Middle frontal gyrus (tissue), 1 donor: ENCODE measurements around the gene DGCR2.

Experiments used
- DNase-seq: peaks from one replicate; pipeline ENCODE4 v3.0.0-alpha.2; 2015; ENCODE audit warnings: low spot score; ENCODE audit errors: extremely low spot score

The DGCR2 gene

GRCh38 chr22:19146215-19146968, 24.2 kb upstream of the DGCR2 start:
- no peak for DNase-seq

- no peak for DNase-seq
Measured at GRCh38 chr22:19143967-19144400, 21.8 kb upstream of the DGCR2 start.

DNA sequence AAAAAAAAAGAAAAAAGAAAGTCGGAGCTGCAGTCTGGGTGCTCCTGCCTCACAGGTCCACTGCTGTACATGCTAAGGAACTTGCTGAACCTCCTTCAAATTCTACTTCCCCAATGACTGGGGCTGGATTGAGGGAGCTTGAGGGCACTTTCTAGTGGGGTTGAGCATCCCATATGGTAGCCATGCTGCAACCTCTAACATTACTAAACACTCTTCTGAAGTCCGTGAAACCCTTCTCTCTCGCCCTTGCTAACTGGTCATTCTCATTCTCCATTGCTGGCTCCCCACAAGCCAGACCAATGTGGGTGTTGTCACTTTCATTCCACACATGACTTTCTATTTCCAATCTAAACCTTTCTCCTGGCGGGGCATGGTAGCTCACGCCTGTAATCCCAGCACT, 21.0 kb upstream of the DGCR2 start:
- no peak for DNase-seq

DNA sequence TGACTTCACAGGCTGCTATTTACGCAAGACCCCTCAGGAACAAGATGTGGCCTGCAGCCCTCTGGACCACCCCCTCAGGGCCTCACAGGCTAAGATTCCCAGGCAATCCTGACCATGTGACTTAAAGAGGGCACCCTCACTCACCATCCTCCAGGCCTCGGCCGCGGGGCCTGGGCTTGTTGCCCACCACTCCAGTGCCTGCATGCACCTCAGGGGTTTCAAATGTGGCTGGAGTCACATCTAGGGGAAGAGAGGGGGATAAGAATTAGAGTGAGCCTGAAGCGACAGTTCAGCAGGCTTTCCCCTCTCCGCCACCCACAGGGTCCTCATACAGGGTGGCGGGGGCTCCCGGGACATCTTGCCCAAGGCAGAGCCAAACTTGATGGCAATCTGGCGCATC, 20.2 kb upstream of the DGCR2 start:
- no peak for DNase-seq

DNA sequence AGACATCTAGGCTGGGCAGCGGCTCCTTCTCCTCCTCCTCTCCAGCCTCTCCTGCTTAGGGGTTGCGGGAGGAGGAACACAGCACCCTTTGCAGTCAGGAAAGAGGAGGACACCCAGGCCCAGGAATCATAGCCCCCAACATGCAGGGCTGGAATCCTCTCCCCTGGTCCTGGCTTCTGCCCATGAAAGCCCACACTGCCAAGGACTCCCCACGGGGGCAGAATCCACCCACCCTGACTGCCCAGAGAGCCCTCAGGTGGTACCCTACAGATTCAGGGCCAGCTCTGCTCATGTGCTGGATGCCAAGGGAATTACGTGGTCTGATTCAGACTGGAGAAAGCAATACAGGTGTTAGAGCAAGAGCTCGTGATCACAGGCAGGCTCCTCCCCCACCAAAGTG, 17.8 kb upstream of the DGCR2 start:
- DNase-seq = no peak

DNA sequence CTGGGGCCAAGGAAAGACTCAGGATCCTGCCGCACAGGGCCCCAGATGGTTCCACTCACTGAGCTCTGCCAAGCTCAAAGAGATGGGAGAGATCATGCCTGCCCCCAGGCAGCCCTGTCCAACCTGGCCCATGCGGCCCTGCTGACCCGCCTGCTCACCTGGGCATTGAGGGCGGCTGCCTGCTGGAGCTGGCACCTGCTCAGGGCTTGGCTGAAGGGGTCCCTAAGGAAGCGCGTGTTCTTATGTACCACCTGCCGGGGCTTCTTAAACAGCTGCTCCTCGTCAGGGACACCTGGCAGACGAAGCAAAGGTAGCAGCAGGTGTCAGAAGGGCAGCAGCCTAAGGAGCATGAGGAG, 16.8 kb upstream of the DGCR2 start:
- DNase-seq = no peak

DNA sequence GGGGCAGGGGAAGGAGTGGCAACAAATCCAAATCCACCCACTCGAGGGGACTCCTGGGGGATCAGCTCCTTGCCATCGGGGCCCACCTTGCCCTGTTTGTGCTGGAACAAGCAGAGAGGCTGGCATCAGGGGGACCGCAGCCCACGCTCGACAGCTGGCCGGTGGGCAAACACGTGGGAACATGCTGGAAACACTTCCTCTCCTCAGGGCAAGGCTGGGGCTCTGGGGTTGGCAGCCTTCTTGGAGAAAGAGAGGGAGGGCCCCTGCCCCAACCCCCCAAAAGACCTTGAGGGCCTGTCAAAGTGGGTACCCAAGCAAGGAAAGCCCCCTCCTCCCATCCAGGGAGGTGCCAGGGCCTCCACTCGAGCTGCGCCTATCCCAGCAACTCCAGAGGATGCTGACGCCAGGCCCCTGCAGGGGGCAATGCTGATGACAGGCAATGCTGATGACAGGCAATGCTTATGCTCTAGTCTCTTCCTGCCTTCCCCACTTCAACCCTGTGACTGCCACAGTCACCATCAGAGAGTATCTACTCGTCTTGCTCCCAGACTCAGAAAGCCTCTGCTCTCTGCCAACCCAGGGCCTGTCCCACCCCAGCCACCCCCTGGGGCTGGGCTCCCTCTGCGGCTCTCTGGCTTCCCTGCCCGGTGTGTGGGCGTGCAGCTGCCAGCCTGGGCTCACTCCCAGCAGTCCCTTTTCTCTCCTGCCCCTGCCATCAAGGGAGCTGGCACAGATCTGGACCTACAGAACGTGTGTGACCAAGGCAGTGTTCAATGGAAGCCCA, 16.2 kb upstream of the DGCR2 start:
- DNase-seq = no peak

DNA sequence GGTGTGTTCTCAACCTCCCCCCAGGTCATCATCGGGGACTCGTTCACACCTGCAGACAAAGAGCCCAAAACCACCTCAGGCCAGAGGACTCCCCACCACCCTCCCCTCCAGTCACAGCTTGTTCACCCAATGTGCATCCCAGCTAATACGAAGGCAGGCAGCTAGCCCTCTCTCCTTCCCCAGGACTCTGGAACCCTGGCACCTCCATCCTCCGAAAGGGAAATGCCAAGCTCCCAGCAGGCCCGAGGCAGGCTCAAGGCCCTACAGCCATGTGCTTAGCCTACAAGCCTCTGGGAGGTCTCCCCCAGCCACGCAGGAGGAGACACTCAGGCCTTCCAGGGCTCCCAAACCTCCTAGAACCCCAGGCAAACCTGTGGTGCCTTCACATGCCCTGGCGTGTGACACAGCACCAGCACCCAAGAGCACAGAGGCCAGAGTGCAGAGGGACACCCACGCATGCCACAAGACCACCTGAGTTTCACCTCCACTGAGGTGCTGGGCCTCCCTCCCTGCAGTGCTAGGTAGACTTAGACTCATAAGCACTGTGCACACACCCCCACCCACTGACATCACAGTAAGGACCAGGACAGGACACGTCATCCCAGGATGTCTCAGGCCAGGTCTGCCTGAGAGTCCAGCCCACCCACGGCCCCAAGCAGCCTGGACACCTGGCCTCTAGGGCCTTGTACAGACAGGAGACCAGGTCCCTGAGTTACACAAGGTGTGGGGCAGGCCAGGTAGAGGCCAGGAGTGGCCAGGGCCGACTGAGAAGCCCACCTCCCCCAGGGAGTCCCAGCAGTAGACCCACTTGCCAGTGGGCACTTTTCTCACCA, 15.4 kb upstream of the DGCR2 start:
- DNase-seq = no peak

GRCh38 chr22:19136915-19137314, 14.7 kb upstream of the DGCR2 start:
- DNase-seq = no peak

DNA sequence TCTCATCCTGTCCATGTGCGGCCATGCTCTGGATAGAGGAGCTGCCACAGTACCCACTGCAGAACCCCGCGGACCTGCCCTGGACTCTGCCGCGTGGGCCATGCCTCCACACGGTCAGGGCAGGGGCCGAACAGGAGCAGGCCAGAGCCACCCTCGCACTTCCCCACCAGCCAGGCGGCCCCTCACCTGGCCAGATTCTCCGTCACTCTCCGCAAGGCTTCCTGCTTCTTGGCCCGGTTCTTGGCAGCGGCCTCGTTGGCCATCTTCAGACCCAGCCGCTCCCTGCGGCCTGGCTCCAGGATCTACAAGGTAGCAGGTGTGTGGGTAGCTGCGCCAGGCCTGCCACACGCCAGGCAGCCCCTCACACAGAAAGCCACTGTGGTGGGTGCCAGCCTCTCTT, 12.7 kb upstream of the DGCR2 start:
- no peak for DNase-seq

DNA sequence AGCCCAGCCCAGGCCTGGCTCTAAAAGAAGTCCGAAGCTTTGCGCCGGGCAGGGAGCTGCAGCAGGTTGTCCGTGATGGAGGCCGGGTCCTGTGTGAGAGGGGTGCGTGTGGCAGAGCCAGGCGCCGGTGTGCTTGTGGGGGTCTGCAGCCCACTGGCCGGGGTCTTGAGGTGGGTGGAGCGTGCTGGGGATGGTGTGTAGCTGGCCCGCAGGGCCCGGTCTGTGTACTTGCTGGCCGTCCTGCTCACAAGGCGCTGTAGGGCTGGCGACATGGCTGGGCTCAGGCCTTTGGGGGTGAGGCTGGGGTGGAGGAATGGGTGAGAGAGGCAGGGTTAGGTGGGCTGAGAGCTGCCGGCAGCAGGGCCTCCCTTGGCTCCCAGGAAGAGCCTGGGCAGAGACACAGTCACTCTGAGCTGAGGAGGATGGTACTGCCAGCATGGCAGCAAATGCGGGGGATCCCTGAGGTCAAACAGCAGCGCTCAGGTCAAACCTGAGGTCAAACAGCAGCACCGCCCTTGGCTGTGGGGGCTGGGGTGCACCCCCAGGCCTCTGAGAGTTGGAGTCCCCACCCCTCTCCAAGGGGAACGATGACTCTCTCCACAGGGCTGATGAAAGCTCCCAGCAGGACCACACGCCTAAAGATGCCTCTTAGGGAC, 12.1 kb upstream of the DGCR2 start:
- no peak for DNase-seq

DNA sequence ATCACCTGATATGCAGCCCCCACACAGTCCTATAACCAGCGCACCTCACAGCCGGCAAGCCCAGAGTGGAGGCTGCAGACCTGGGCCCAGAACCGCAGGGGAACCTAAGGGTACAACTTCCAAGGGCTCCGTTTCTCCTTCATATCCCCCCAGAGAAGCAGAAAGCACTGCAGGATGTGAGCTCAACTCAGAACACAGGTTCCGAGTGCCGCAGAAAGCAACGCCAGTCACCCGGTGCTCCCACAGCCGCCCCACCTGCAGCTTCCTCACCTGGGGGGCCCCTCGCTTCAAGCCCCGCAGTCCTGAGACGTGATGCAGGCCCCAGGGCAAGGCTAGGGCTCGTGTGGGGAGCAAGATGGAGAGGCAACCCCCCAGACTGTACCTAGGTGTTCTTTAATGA, 11.3 kb upstream of the DGCR2 start:
- DNase-seq = no peak

- DNase-seq = no peak
Measured at GRCh38 chr22:19132693-19133400, 10.6 kb upstream of the DGCR2 start.

DNA sequence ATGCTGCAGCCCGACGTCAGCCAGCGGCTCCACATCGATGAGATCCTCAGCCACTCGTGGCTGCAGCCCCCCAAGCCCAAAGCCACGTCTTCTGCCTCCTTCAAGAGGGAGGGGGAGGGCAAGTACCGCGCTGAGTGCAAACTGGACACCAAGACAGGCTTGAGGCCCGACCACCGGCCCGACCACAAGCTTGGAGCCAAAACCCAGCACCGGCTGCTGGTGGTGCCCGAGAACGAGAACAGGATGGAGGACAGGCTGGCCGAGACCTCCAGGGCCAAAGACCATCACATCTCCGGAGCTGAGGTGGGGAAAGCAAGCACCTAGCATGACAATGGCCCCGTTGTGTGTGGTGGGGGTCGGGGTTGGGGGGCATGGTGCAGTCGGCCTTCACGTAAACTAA, 9.9 kb upstream of the DGCR2 start:
- no peak for DNase-seq

DNA sequence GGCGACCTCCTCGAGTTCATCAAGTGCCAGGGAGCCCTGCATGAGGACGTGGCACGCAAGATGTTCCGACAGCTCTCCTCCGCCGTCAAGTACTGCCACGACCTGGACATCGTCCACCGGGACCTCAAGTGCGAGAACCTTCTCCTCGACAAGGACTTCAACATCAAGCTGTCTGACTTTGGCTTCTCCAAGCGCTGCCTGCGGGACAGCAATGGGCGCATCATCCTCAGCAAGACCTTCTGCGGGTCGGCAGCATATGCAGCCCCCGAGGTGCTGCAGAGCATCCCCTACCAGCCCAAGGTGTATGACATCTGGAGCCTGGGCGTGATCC, 9.4 kb upstream of the DGCR2 start:
- DNase-seq = no peak

DNA sequence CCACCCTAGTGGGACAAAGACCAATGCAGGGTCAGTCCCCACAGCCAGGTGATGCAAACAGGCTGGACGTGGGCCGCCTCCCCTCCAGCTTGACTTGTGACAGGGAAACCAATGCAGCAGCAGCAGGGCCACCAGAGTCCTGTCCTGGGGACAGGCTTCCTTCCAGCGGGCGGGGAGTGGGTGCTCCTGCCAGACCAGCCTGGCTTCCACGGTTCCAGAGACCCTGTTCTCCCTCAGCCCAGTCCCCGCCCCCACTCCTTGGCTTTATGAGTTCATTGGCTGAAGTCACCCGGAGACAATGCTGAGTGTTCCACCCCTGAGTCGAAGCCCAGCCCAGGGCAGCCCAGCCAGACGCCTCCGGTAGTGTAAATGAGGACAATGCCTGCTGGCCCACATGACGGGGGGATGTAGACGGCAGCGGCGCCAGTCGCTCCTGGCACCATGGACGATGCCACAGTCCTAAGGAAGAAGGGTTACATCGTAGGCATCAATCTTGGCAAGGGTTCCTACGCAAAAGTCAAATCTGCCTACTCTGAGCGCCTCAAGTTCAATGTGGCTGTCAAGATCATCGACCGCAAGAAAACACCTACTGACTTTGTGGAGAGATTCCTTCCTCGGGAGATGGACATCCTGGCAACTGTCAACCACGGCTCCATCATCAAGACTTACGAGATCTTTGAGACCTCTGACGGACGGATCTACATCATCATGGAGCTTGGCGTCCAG, 8.9 kb upstream of the DGCR2 start, which contains the start of gene TSSK2:
Gene TSSK2 (plus strand): TSS at position 350 of the 726 bp plus-strand sequence. CDS start 92 bp downstream, at position 442.
- no peak for DNase-seq

DNA sequence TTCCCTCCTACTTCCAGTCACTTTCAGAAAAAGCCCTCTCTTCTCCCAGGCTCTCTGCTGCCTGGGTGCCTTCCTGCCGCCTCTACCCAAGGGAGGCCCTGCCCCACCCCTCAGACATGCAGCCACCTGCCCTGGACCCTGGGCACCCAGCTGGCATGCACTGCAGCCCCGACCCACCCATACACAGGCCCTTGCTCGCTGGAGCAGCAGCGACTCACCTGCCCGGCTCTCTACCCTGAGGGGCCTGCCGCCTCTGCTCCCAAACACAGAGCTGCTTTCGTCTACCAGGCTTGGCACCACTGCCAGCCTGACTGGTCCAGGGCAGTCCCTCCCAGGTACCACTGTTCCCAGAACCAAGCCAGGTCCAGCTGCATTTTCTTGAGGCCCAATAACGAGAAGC, 7.7 kb upstream of the DGCR2 start:
- DNase-seq = no peak

DNA sequence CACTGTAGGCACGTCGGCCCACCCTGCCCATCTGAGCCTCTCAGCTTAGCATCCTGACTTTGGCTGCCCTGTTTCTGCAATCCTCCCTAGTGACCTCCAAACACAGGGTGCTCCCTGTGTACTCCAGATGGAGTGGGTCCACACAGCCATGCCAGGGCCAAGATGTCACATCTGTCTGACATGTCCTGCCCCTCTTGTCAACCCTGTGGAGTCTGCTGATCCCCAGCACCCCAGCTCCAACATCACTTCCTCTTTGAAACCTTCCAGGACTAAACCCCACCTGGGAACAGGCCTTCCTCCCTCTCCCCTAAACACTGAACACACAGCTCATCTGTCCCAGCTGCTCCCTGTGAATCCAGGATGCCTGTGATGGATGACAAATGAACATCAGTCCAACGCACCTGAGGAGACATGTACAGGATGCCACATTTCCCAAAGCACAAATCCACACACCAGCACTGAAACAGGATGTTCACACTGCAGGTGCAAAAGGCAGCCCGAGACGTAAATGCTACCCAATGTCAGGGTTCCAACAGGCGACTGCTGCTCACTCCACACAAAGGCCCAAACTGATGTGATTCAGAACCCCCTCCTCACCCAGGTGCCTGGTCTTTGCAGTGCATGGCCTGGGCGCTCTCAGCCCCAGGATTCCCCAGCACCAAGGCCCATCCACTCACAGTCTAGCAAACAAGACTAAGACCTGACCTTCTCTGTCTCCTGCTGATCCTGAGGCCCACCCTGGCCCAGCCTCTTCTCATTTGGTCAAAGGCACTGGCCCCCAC, 6.9 kb upstream of the DGCR2 start:
- no peak for DNase-seq

DNA sequence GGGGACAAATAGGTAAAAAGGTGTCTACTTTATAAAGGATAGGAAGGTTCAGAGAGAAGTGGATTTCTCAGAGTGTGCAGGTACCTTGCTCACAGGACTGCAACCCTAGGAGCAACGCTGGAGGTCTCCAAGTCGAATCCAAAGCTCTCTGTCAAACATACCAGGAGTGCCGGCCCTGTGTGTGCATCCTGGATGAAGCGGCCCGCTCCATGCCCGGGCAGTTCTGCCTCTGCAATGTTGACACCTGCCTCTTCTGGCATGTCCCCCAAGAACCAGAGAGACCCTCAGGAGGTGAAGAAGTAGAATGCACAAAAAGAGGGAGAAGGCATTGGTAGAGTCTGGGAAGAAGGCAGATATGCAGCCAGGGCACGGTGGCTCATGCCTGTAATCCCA, 5.8 kb upstream of the DGCR2 start:
- no peak for DNase-seq
